COLO668 (cell line): ENCODE data around the gene ILK.

Experiments
- DNase-seq: peaks from one replicate; lab custom pipeline; 2025; ENCODE audit not compliant: unreplicated experiment; lab: John Stamatoyannopoulos, UW

The ILK gene

GRCh38 chr11:6654281-6655019 lies 50.9 kb downstream of the ILK start:
- DNase-seq = no peak

GRCh38 chr11:6655020-6655789 lies 51.6 kb downstream of the ILK start:
- DNase-seq = peak; percentile 22

DNA sequence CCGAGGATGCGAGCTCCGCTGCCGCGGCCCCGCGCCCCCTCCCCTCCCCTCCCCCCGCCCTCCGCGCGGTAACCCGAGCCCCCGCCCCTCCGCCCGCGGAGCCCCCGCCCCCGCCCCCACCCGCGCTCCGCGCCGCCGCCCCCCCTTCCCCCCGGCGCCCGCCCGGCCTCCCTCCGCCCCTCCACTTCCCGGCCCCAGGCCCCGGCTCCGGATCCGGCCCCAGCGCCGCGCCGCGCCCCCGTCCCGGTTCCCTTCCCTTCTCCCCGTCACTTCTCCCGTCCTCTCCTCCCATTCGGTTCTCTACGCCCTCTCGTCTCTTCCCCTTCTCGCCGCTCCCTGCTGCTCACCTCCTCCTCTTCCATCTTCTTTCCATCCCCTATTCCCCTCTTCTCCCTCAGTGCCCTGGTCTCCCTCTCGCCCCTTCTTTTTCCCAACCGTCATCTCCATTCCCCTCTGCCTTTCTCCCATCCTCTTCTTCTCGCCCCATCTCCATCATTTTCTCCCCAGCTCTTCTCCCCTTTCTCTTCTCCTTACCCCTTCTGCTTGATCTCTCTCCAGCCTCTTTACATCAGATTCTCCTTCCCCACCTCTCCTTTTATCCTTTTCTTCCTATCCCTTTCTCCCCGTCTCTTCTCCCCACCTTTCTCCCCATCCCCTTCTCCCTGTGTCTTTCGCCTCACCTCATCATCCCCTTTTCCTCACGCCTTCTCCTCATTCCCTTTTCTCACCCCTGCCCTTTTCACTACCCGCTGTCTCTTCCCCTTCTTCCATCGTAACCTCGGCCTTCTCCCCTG lies 52.4 kb downstream of the ILK start, which contains the start of gene DCHS1:
TSS of gene DCHS1 (minus strand) at position 20 of the 794 bp plus-strand sequence. CDS start 14,196 bp downstream, outside the sequence.
- peak; percentile 22 for DNase-seq

DNA sequence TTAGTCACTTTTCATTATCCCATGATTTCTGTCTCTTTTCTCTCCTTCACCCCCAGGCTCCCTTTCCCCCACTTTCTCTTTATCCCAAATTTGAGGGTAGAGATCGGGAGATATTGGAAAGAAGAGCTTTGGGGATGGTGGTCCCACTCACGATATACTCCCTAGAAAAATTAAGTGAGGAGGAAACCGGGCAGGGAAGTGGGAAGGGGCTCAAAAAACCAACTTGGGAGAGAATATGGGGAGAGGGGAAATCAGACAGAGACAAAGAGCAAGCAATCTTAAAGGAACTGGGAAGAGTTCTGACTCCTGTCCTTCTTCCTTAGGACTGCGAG lies 53.0 kb downstream of the ILK start:
- no peak for DNase-seq

DNA sequence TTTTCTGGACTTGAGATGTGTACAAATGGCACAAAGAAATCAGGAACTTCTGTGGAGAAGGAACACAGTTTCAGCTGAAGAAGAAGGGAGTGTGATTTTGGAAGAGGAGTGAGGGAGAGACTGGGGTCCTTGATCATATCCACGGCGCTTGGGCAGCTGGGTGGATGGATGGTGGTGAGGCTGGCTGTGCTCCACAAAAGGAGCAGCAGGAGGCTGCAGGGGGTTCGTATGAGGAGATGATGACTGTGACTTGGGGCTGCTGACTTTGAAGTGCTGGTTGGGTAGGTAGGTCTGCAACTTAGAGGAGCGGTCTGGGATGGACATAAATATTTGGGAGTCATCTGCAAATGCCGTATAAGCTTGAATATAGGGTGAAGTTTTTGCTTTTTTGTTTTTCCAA lies 53.4 kb downstream of the ILK start:
- no peak for DNase-seq

DNA sequence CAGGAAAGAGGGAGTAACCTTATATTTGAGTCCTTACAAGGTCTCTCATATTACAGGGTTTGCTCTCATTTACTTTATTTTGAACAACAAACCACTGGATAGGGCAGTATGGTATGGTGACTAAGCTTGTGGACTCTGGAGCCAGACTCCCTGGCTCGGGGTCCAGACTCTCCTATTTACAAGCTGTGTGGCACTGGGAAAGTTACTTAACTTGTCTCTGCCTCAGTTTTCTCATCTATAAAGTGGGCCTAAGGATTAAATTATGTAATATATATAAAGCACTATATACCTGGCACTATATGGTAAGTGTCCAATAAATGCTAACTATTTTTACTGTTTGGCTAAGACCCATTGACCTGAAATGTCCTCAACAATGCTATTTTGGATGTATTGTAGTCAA lies 53.8 kb downstream of the ILK start:
- DNase-seq = no peak

DNA sequence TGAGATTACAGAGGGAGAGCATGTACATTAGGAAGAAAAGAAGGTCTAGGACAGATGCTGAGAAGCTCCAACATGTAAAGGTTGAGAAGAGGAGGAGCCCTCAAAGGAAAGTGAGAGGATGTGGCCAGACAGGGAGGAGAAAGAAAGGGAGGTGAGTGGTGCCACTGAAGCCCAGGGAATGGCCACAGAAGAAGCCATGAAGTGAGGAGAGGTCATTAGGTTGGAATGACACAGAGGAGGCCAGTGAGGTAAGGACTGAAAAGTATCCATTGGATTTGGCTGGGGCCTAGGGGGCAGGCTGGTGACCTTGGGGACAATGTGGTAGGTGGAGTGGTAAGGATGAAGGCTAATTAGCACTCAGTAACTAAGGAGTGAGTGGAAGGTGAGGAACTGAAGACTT lies 55.1 kb downstream of the ILK start:
- no peak for DNase-seq
